SK-N-SH (cell line): ENCODE measurements around the gene NR2F1-AS1. TPM values are rescaled to one million over a fixed set of nuclear protein-coding genes. Genes with fewer than 3 reads are reported as not detected.

Experiments used
- CTCF ChIA-PET: fragments of 300-600, 350-600 bp; formaldehyde crosslinking; extraction: SDS; loops from one replicate; lab custom pipeline; 2021; lab: Yijun Ruan, JAX
- POLR2A ChIA-PET: fragments of 350-600 bp; sonication (Branson Sonifier 250); formaldehyde crosslinking; extraction: SDS; loops from one replicate; lab custom pipeline; 2020; ENCODE audit warnings: antibody characterized with exemption, inconsistent platforms; lab: Yijun Ruan, JAX
- DNase-seq: peaks from one replicate; pipeline ENCODE4 v3.0.0; 2012
- H2AFZ ChIP-seq: fragments of 200-600 bp; sonication (generic); 2 replicates; pipeline ENCODE4 v1.8.1; 2016; ENCODE audit warnings: antibody characterized with exemption, mild to moderate bottlenecking, low read depth
- H3F3A ChIP-seq: fragments of 200-600 bp; sonication (generic); replicated peaks from 2 replicates; pipeline ENCODE3; 2016; ENCODE audit warnings: antibody characterized with exemption, mild to moderate bottlenecking; ENCODE audit not compliant: insufficient read depth
- H3K27ac ChIP-seq, 2 experiments: fragments of 200-500 bp in 1 of 2; fragments of 200-600 bp in 1 of 2; sonication (Bioruptor generic) in 1 of 2; sonication (generic), shearing (Covaris generic) in 1 of 2; 2 replicates each; pipeline versions ENCODE4 v1.5.1 to v1.6.1; 2014 to 2016; ENCODE audit warnings: low read depth in 2 of 2, inconsistent platforms in 1 of 2, low read length in 1 of 2, mild to moderate bottlenecking in 1 of 2, mixed read lengths in 1 of 2
- H3K27me3 ChIP-seq: fragments of 200-600 bp; sonication (generic), shearing (Covaris generic); 2 replicates; pipeline ENCODE4 v1.6.1; 2016; ENCODE audit warnings: mixed run types; ENCODE audit not compliant: insufficient read depth
- H3K36me3 ChIP-seq, 2 experiments: fragments of 200-500 bp in 1 of 2; fragments of 200-600 bp in 1 of 2; sonication (Bioruptor generic) in 1 of 2; sonication (generic) in 1 of 2; replicated peaks in 1 of 2; 2 replicates each; pipeline versions ENCODE3 to v1.5.1; 2014 to 2016; ENCODE audit warnings: low read length in 1 of 2, mild to moderate bottlenecking in 1 of 2; ENCODE audit not compliant: insufficient read depth in 2 of 2, control insufficient read depth in 1 of 2
- H3K4me1 ChIP-seq, 2 experiments: fragments of 200-500 bp in 1 of 2; fragments of 200-600 bp in 1 of 2; sonication (Bioruptor generic) in 1 of 2; sonication (generic), shearing (Covaris generic) in 1 of 2; 2 replicates each; pipeline versions ENCODE4 v1.5.1 to v1.6.1; 2014 to 2016; ENCODE audit warnings: low read depth in 1 of 2, low read length in 1 of 2, mixed run types in 1 of 2; ENCODE audit not compliant: insufficient read depth in 2 of 2, control insufficient read depth in 1 of 2
- H3K4me2 ChIP-seq: fragments of 200-600 bp; sonication (generic), shearing (Covaris generic); 2 replicates; pipeline ENCODE4 v1.6.1; 2017; ENCODE audit warnings: mixed run types
- H3K4me3 ChIP-seq, 2 experiments: fragments of 200-500 bp in 1 of 2; fragments of 200-600 bp in 1 of 2; sonication (Bioruptor generic) in 1 of 2; sonication (generic), shearing (Covaris generic) in 1 of 2; 2 replicates each; pipeline versions ENCODE4 v1.5.1 to v1.8.1; 2014 to 2016; ENCODE audit warnings: low read depth in 2 of 2, inconsistent platforms in 1 of 2, low read length in 1 of 2, mild to moderate bottlenecking in 1 of 2, mixed read lengths in 1 of 2, moderate library complexity in 1 of 2
- H3K79me2 ChIP-seq: fragments of 200-600 bp; sonication (generic); 2 replicates; pipeline ENCODE4 v1.8.1; 2017; ENCODE audit warnings: mild to moderate bottlenecking; ENCODE audit not compliant: insufficient read depth
- H3K9ac ChIP-seq: fragments of 200-600 bp; sonication (generic); 2 replicates; pipeline ENCODE4 v1.6.1; 2017; ENCODE audit warnings: mixed run types
- H3K9me2 ChIP-seq: fragments of 200-600 bp; sonication (generic); 2 replicates; pipeline ENCODE4 v1.6.1; 2017; ENCODE audit warnings: mixed run types
- H3K9me3 ChIP-seq: fragments of 200-600 bp; sonication (generic); 2 replicates; pipeline ENCODE4 v1.6.1; 2017; ENCODE audit warnings: mixed run types, mild to moderate bottlenecking, moderate library complexity
- H4K20me1 ChIP-seq: fragments of 200-600 bp; sonication (generic); 2 replicates; pipeline ENCODE4 v1.6.1; 2017; ENCODE audit warnings: mild to moderate bottlenecking, mixed run types; ENCODE audit not compliant: insufficient read depth
- ELF1 ChIP-seq: IDR thresholded peaks from 2 replicates; pipeline ENCODE4 v1.4.0; 2012
- EZH2phosphoT487 ChIP-seq: fragments of 200-600 bp; sonication (generic); IDR thresholded peaks from 2 replicates; pipeline ENCODE4 v1.6.1; 2017; ENCODE audit warnings: low read depth, mixed run types, mild to moderate bottlenecking, antibody characterized with exemption, moderate library complexity, borderline replicate concordance
- FOSL2 ChIP-seq: IDR thresholded peaks from 2 replicates; pipeline ENCODE4 v1.4.0; 2012; ENCODE audit warnings: low read depth, mild to moderate bottlenecking, moderate library complexity, borderline replicate concordance
- FOXM1 ChIP-seq: IDR thresholded peaks from 2 replicates; pipeline ENCODE4 v1.4.0; 2012; ENCODE audit warnings: low read depth, mild to moderate bottlenecking
- GABPA ChIP-seq: IDR thresholded peaks from 2 replicates; pipeline ENCODE4 v1.4.0; 2012; ENCODE audit warnings: low read depth, mild to moderate bottlenecking
- JUND ChIP-seq: IDR thresholded peaks from 2 replicates; pipeline ENCODE4 v1.4.0; 2012
- MEF2A ChIP-seq: IDR thresholded peaks from 2 replicates; pipeline ENCODE4 v1.4.0; 2012; ENCODE audit warnings: low read depth, borderline replicate concordance
- NFIC ChIP-seq: IDR thresholded peaks from 2 replicates; pipeline ENCODE4 v1.4.0; 2012; ENCODE audit warnings: borderline replicate concordance
- SMC3 ChIP-seq: IDR thresholded peaks from 2 replicates; pipeline ENCODE4 v1.6.1; 2012; ENCODE audit warnings: low read depth, low read length, improper control_type of control experiment
- TCF12 ChIP-seq: IDR thresholded peaks from 2 replicates; pipeline ENCODE4 v1.4.0; 2012
- WGBS: methylation state at CpG from one replicate; pipeline ENCODE4 v1.1.6; 2017; ENCODE audit warnings: low lambda C conversion rate; 5-methylcytosine and 5-hydroxymethylcytosine counted together
- polyA plus RNA-seq, 3 experiments: library from polyadenylated mRNA; depleted of rRNA; stranded (reverse); fragments of >200 nt; gene quantifications; 2 replicates each; pipeline ENCODE4 v1.2.3, GENCODE V29; 2012
- TF ChIP-seq, protein P1 (sequence below): IDR thresholded peaks from 2 replicates; pipeline ENCODE4 v1.4.0; 2012; ENCODE audit warnings: low read depth, borderline replicate concordance
- TF ChIP-seq, protein P2 (sequence below): fragments of 150-350 bp; IDR thresholded peaks from 2 replicates; pipeline ENCODE4 v1.6.1; 2017; ENCODE audit warnings: antibody characterized with exemption, low read length, low read depth, borderline replicate concordance

Gene NR2F1-AS1
- polyA plus RNA-seq, 1 of the 3 experiments (the other 2 are of a cell fraction), result 7.4 TPM

DNA sequence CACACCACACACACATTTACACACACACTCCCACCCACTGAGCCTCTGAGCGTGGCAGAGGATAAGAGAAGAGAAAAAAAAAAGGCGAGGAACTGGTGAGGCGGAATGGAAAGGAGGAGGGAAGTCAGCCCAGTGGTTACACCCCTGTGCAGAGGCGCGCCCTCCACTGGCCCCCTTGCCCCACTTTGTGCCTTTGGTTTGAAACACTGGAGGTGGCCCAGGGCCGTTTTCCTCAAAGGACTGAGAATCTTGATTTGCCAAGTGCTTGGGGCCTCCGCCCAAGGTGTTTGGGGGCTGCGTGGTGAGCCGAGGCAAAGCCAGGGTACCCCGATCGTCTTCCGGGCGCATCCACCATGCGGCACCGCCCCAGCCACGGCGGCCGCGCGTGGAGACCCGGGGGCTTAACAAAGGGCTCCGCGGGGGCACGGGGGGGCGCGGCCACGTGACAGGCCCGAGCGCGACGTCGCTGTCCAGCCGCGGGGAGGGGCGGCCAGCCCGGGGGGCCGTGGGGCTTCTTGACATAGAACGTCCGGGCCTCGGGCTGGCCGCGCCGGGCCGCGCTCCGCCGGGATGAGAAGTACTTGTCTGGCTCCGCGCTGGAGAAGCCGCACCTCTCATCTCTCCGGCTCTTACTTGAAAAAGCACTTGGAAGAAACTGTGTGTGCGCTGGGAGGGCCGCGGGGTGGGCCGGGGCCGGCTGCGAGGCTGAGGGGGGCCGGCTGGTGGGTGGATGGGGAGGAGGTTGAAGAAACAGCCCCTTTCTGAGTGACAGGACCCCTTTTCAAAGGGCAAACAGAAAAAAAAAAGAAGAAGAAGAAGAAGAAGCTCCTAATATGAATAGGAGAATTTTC, 23.0 kb upstream of the NR2F1-AS1 start:
- DNase-seq, result peak; percentile 47
- no peak overlapping the region for H3K4me2 ChIP-seq
- CTCF ChIA-PET, result interaction anchor here (1.1 to 1.2 kb wide), 2 partner anchors 8 to 1134 kb away, joined by 5 read pairs; no protein-coding TSS in a partner anchor
- POLR2A ChIA-PET, result no interaction called here
- no peak overlapping the region for H2AFZ ChIP-seq
- H3K4me3 ChIP-seq, result peak overlapping the region in 1 of 2 experiments; percentile 19; a peak in 2 of 4 replicates
- TF ChIP-seq, protein P1, sequence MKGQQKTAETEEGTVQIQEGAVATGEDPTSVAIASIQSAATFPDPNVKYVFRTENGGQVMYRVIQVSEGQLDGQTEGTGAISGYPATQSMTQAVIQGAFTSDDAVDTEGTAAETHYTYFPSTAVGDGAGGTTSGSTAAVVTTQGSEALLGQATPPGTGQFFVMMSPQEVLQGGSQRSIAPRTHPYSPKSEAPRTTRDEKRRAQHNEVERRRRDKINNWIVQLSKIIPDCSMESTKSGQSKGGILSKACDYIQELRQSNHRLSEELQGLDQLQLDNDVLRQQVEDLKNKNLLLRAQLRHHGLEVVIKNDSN, result peak; percentile 51; the same call in 1 of the 2 replicates
- no peak for TF ChIP-seq NFIC
- TF ChIP-seq GABPA, result no peak
- TF ChIP-seq SMC3, result no peak
- whole genome bisulfite sequencing, result 55% methylated on average over 17 of the region's 58 CpGs
- H3K4me1 ChIP-seq, result peaks cover 6 to 29% of the 10 kb centered on the region in 2 experiments; a peak in 2 of 4 replicates
- no peaks in the 10 kb centered on the region; the same call in 1 of the 2 replicates for H3K27me3 ChIP-seq
- H3K27ac ChIP-seq, result no peak overlapping the region
- H3F3A ChIP-seq, result peaks cover 23% of the 10 kb centered on the region
- no peaks in the 10 kb centered on the region for H3K9me2 ChIP-seq
- no peaks in the 10 kb centered on the region for H4K20me1 ChIP-seq
- no peaks in the 10 kb centered on the region for H3K36me3 ChIP-seq
- no peak overlapping the region for H3K9ac ChIP-seq
- H3K9me3 ChIP-seq, result no peaks in the 10 kb centered on the region
- no peaks in the 10 kb centered on the region for H3K79me2 ChIP-seq

DNA sequence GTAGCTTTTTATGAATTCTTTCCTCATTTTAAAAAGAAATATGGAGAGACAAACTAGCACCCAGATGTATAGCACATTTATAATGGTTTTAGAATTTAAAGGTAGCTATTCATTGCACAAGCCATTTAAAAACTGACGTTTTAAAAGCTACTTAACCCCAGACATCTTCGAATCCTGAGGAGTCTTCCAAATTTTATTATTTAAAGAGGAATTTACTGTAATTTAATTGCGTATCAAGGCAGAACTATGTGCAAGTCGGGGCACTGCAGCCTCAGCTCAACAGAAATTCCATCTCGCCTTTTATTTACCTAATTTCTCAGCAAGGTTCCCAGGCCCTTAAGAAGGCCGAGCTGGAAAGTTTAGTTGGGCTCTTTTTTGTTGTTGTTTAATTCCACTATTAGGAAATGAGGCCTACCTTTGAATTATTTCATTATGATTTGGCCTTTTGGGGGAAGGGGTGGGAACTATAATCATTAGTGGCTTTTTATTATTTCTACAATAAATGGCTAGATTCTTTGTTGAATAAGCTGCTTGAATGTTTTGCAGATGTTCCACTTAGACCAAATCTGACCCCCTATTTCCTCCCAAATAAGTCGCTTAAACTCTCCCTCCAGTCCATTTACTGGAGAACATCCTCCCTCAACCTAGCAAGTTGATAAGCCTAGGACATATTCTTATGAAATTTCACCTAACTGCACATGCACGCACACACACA, 22.2 kb upstream of the NR2F1-AS1 start:
- Histone ChIP-seq H3K27ac (peak overlapping the region in 1 of 2 experiments; percentile 94; a peak in 2 of 4 replicates), H3K9ac (no peak overlapping the region), H3K4me2 (no peak overlapping the region), H3K79me2 (no peaks in the 10 kb centered on the region), H3K4me1 (peaks cover 6 to 28% of the 10 kb centered on the region in 2 experiments; a peak in 2 of 4 replicates), H3K27me3 (no peaks in the 10 kb centered on the region), H2AFZ (no peak overlapping the region)
- POLR2A ChIA-PET, result interaction anchor here (1.5 kb wide), 1 partner anchor 19 kb away, joined by 4 read pairs; no protein-coding TSS in a partner anchor
- WGBS, result 88% methylated on average over 8 of the region's 8 CpGs
- no peak for DNase-seq
- no peak for TF ChIP-seq TCF12
- no peak for TF ChIP-seq GABPA
- TF ChIP-seq ELF1, result no peak
- TF ChIP-seq EZH2phosphoT487, result no peak
- TF ChIP-seq FOSL2, result no peak
- TF ChIP-seq, protein P2, sequence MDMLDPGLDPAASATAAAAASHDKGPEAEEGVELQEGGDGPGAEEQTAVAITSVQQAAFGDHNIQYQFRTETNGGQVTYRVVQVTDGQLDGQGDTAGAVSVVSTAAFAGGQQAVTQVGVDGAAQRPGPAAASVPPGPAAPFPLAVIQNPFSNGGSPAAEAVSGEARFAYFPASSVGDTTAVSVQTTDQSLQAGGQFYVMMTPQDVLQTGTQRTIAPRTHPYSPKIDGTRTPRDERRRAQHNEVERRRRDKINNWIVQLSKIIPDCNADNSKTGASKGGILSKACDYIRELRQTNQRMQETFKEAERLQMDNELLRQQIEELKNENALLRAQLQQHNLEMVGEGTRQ, result no peak
- no peak for TF ChIP-seq JUND
- no peak for TF ChIP-seq MEF2A
- TF ChIP-seq, protein P1, result no peak
- no peak for TF ChIP-seq FOXM1
- TF ChIP-seq, all 33 proteins: peak for 0
- no peaks in the 10 kb centered on the region for H4K20me1 ChIP-seq
- H3K9me2 ChIP-seq, result no peaks in the 10 kb centered on the region
- H3F3A ChIP-seq, result peaks cover 23% of the 10 kb centered on the region
- CTCF ChIA-PET, result interaction anchor here (1.1 to 5.1 kb wide), 5 partner anchors 9 to 1135 kb away, joined by 4 to 32 read pairs (median 5); no protein-coding TSS in a partner anchor
- H3K4me3 ChIP-seq, result no peak overlapping the region
- no peaks in the 10 kb centered on the region for H3K9me3 ChIP-seq
- no peaks in the 10 kb centered on the region for H3K36me3 ChIP-seq
